ENCODE results near the gene PPM1F. TPM values are rescaled to one million over a fixed set of nuclear protein-coding genes. Genes with fewer than 3 reads are reported as not detected.
"Not testable (repeated sequence)": the region's sequence is repeated elsewhere in the genome, so short reads cannot be mapped to it uniquely, and the experiment has no call there.

PPM1F gene
- polyA plus RNA-seq, 1 donor (not counting 4 experiments of a cell fraction or from before 2014, with no cell fraction given), result 18.2 TPM

DNA sequence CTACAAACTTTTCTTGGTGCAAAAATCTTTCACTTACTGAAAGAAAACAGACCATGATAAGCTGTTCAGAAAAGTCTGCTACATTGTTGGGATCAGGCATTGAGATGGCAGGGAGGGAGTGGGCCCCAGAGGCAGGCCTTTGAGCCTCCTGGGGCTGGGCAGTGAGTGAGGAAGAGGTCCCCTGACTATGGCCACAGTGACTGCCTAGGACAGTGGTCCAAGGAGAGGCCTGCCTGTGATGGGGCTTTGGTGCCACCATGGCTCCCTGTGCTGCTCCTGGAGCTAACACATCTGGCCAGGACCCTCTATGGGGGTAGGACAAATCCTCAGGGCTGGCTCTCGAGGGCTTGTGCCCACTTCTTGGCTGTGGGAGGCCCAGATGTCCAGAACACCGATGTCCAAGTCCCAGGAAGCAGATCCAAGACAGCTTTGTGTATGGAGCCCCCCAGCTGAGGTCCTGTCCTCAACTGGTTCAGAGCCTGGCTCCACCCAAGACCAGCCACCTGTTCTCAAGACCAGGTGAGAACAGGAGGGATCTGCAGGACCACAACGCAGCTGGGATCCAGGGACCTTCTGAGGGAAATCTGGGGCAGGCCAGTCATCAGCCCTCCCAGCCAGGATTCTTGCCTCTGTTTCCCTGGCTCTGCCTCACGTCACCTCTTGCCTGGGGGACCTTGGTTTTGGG is 36.9 kb downstream of the PPM1F start:
- Histone ChIP-seq H3K9me1 (ENCODE audit: control insufficient read depth, extremely low read depth, insufficient read depth, low read length) (no peaks in the 10 kb centered on the region), H3K4me2 (ENCODE audit: control insufficient read depth, extremely low read depth, insufficient read depth, low read depth, low read length) (no peak overlapping the region), H3K4me3 (ENCODE audit: control insufficient read depth in 2 of 3, extremely low read depth in 1 of 3, insufficient read depth in 2 of 3, low read depth in 1 of 3, low read length in 3 of 3) (no peak overlapping the region), H3K27me3 (ENCODE audit: control insufficient read depth, extremely low read depth, insufficient read depth, low read length) (no peaks in the 10 kb centered on the region), H3K9ac (ENCODE audit: control insufficient read depth, extremely low read depth, insufficient read depth, low read length) (no peak overlapping the region), H3K27ac (ENCODE audit: control insufficient read depth, insufficient read depth, low read length) (no peak overlapping the region), H4K20me1 (ENCODE audit: control insufficient read depth, extremely low read depth, insufficient read depth, low read length) (no peaks in the 10 kb centered on the region), H2AFZ (ENCODE audit: control insufficient read depth, low read length) (no peak overlapping the region), H3K36me3 (ENCODE audit: control insufficient read depth in 2 of 2, extremely low read depth in 1 of 2, insufficient read depth in 2 of 2, low read length in 2 of 2) (peaks cover 0 to 2% of the 10 kb centered on the region in 2 experiments), H3K9me3 (ENCODE audit: control insufficient read depth, low read depth, low read length) (no peaks in the 10 kb centered on the region), H3K79me2 (ENCODE audit: control insufficient read depth, insufficient read depth, low read length) (no peaks in the 10 kb centered on the region), H3K4me1 (ENCODE audit: control insufficient read depth, extremely low read depth, insufficient read depth, low read length) (no peaks in the 10 kb centered on the region)
- DNase-seq (ENCODE audit: low read depth, low spot score) (no peak), FAIRE-seq (no peak)
- TF ChIP-seq, protein P1, sequence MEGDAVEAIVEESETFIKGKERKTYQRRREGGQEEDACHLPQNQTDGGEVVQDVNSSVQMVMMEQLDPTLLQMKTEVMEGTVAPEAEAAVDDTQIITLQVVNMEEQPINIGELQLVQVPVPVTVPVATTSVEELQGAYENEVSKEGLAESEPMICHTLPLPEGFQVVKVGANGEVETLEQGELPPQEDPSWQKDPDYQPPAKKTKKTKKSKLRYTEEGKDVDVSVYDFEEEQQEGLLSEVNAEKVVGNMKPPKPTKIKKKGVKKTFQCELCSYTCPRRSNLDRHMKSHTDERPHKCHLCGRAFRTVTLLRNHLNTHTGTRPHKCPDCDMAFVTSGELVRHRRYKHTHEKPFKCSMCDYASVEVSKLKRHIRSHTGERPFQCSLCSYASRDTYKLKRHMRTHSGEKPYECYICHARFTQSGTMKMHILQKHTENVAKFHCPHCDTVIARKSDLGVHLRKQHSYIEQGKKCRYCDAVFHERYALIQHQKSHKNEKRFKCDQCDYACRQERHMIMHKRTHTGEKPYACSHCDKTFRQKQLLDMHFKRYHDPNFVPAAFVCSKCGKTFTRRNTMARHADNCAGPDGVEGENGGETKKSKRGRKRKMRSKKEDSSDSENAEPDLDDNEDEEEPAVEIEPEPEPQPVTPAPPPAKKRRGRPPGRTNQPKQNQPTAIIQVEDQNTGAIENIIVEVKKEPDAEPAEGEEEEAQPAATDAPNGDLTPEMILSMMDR (optimal IDR thresholded peaks at IDR 0.05 in 1 of 3, IDR thresholded peaks at IDR 0.05 in 1 of 3, conservative IDR thresholded peaks at IDR 0.05 in 1 of 3; ENCODE audit: extremely low read depth in 1 of 3, insufficient read depth in 2 of 3, low read length in 3 of 3), result no peak
- no peak for TF ChIP-seq EZH2 (IDR thresholded peaks at IDR 0.05; ENCODE audit: low read length)
- dilution Hi-C loops (cut with MboI; ENCODE audit: extremely low pct_ligation_motif_present, low sequenced_read_pairs), result no loop called here

DNA sequence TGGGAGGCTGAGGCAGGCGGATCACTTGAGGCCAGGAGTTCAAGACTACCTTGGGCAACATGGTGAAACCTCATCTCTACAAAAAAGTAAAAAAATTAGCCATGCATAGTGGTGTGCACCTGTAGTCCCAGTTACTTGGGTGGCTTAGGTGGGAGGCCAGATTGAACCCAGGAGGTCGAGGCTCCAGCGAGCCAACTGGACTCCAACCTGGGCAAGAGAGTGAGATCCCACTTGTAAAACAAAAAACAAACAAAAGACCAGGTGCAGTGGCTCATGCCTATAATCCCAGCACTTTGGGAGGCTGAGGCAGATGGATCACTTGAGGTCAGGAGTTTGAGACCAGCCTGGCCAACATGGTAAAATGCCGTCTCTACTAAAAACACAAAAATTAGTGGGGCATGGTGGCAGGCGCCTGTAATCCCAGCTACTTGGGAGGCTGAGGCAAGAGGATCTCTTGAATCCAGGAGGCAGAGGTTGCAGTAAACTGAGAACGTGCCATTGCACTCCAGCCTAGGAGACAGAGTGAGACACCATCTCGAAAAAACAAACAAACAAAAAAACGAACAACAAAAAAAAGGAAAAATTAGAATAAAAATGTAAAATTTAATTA is 38.5 kb downstream of the PPM1F start:
- H3K27ac ChIP-seq (ENCODE audit: control insufficient read depth, insufficient read depth, low read length); H2AFZ ChIP-seq (ENCODE audit: control insufficient read depth, low read length); DNase-seq (ENCODE audit: low read depth, low spot score); H3K9me3 ChIP-seq (ENCODE audit: control insufficient read depth, low read depth, low read length); dilution Hi-C loops (cut with MboI; ENCODE audit: extremely low pct_ligation_motif_present, low sequenced_read_pairs); H3K27me3 ChIP-seq (ENCODE audit: control insufficient read depth, extremely low read depth, insufficient read depth, low read length); H3K4me3 ChIP-seq (ENCODE audit: control insufficient read depth in 2 of 3, extremely low read depth in 1 of 3, insufficient read depth in 2 of 3, low read depth in 1 of 3, low read length in 3 of 3); H3K4me2 ChIP-seq (ENCODE audit: control insufficient read depth, extremely low read depth, insufficient read depth, low read depth, low read length); H3K9me1 ChIP-seq (ENCODE audit: control insufficient read depth, extremely low read depth, insufficient read depth, low read length); H3K36me3 ChIP-seq (ENCODE audit: control insufficient read depth in 2 of 2, extremely low read depth in 1 of 2, insufficient read depth in 2 of 2, low read length in 2 of 2); H3K4me1 ChIP-seq (ENCODE audit: control insufficient read depth, extremely low read depth, insufficient read depth, low read length); H3K79me2 ChIP-seq (ENCODE audit: control insufficient read depth, insufficient read depth, low read length); H3K9ac ChIP-seq (ENCODE audit: control insufficient read depth, extremely low read depth, insufficient read depth, low read length); H4K20me1 ChIP-seq (ENCODE audit: control insufficient read depth, extremely low read depth, insufficient read depth, low read length); FAIRE-seq: not testable (repeated sequence)

GRCh38 chr22:21910367-21910766 is 42.3 kb downstream of the PPM1F start:
- H2AFZ ChIP-seq (ENCODE audit: control insufficient read depth, low read length); H3K9me1 ChIP-seq (ENCODE audit: control insufficient read depth, extremely low read depth, insufficient read depth, low read length); H3K36me3 ChIP-seq (ENCODE audit: control insufficient read depth in 2 of 2, extremely low read depth in 1 of 2, insufficient read depth in 2 of 2, low read length in 2 of 2); H3K27ac ChIP-seq (ENCODE audit: control insufficient read depth, insufficient read depth, low read length); DNase-seq (ENCODE audit: low read depth, low spot score); H4K20me1 ChIP-seq (ENCODE audit: control insufficient read depth, extremely low read depth, insufficient read depth, low read length); FAIRE-seq; H3K4me1 ChIP-seq (ENCODE audit: control insufficient read depth, extremely low read depth, insufficient read depth, low read length); H3K27me3 ChIP-seq (ENCODE audit: control insufficient read depth, extremely low read depth, insufficient read depth, low read length); H3K79me2 ChIP-seq (ENCODE audit: control insufficient read depth, insufficient read depth, low read length); H3K4me3 ChIP-seq (ENCODE audit: control insufficient read depth in 2 of 3, extremely low read depth in 1 of 3, insufficient read depth in 2 of 3, low read depth in 1 of 3, low read length in 3 of 3); H3K9ac ChIP-seq (ENCODE audit: control insufficient read depth, extremely low read depth, insufficient read depth, low read length); dilution Hi-C loops (cut with MboI; ENCODE audit: extremely low pct_ligation_motif_present, low sequenced_read_pairs); H3K4me2 ChIP-seq (ENCODE audit: control insufficient read depth, extremely low read depth, insufficient read depth, low read depth, low read length); H3K9me3 ChIP-seq (ENCODE audit: control insufficient read depth, low read depth, low read length): not testable (repeated sequence)

Measured in keratinocyte (primary cell).